RPMI7951 (cell line): Measurements from ENCODE around the gene PHACTR2. TPM values are rescaled to one million over a fixed set of nuclear protein-coding genes. Genes with fewer than 3 reads are reported as not detected.
"Not testable (repeated sequence)": the region's sequence is repeated elsewhere in the genome, so short reads cannot be mapped to it uniquely, and the experiment has no call there.

Source experiments
- DNase-seq: peaks from one replicate; pipeline ENCODE4 v3.0.0-alpha.2; 2012; ENCODE audit warnings: low read depth
- total RNA-seq: library from RNA; depleted of rRNA; stranded (reverse); fragments of >200 nt; shearing (Covaris generic); gene quantifications from 2 replicates; pipeline ENCODE4 v1.2.3, GENCODE V29; 2014

The PHACTR2 gene
- total RNA-seq, 1 experiment from 2014 or later: 23.7 TPM

DNA sequence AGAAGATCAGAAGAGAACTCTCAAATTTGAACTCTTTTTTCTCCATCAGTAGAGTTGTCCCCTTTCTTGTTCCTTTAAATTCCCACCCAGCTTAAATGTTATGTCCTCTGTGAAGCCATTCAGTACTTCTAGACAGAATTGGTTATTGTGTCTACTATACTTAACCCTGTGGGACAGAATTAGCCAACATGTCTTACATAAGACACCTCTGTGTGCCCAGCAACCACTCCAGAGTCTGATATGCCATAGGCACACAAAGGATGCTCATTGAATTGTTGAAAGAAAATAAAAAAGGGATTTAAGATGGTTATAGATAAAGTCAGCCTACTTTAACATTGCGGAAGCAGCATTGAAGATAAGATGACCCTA lies 88.4 kb downstream of the PHACTR2 start:
- DNase-seq: no peak

DNA sequence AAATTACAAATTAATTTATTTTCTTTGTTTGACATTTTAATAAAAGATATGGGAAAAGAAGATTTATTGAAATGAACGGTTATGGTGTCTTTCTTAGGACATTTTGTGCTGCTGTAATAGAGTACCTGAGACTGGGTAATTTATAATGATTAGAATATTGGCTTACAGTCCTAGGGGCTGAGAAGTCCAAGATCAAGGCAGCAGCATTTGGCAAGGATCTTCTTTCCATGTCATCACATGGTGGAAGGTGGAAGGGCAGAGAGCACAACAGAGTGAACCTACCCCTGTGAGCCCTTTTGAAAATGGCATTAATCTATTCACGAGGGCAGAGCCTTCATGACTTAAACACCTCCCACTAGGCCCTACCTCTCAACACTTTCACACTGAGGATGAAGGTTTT lies 89.7 kb downstream of the PHACTR2 start:
- DNase-seq: no peak

DNA sequence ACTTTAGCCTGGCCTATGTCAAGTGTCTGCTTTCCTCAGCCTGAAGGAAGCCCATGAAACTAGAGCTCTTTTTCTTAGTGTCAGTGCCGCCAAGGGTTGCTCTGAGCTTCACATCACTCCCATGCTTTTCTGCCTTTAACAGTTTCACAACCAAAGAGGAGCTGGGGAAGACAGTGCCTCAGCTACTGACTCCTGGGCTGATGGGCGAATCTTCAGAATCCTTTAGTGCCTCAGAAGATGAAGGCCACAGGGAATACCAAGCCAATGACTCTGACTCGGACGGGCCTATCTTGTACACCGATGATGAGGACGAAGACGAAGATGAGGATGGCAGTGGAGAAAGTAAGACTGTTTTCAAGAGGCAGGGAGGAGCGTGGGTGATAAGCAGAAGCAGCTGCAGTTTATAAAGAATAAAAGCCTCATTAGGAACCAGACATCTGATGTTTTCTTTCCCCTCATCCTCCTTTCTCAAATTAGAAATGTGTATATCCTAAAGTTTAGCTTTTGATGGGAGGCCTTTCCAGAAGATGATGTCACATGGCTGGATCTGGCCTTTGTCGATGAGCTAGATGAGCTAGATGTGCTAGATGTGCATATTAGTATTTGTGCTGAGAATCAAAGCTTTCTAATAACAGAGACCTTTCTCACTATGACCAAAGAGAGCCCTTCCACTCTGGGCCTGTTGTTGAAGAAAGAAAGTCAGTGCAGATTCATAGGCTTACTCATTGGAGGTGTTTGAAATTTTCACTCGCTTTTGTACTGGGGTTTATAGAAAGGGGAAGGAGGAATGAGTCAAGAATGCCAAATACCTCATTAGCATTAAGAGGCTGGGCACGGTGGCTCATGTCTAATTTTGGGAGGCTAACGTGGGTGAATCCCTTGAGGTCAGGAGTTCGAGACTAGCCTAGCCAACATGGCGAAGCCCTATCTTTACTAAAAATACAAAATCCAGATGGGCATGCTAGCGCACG lies 94.6 kb downstream of the PHACTR2 start:
- no peak for DNase-seq

DNA sequence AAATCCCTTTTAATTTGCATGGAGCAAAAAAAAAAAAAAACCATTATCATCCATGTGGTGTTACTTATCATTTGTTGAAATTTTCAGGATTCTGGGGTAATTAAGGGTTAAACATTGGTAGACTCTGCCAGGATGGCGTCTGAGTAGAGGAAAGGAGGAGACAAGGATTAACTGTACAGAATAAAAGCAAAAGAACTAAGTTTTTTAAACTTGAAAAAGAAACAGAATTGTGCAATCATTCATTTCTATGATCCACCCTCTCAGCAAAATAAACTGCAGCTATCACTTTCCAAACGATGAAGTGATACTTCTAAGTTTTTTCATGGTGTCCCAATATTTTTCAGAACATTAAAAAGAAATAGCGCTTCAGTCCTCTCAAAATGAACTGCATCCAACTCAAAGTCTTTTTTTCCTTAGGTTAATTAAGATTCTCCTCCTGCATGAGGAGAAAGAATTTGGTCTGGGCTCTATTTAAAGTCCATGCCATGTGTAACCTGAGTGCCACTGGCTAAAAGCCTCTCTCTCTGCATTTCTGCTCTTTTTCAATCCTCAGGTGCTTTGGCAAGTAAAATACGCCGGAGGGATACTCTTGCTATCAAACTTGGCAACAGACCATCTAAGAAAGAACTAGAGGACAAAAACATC lies 95.9 kb downstream of the PHACTR2 start:
- no peak for DNase-seq

DNA sequence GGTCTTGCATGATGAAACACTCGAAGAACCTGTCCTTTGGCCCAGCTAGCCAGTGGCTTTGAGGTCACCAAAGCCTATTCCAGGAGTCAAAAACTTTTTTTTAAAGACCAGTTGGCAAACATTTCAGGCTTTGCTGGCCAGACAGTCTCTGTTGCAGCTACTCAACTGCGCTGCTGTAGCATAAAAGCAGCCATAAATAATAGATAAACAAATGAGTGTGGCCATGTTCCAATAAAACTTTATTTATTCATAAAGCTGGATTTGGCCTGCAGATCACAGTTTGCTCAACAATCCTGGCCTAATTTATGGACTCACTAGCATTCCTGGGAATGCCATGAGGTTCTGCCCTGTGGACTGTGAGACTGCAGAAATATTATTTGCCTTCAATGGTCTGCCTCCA lies 96.6 kb downstream of the PHACTR2 start:
- no peak for DNase-seq

DNA sequence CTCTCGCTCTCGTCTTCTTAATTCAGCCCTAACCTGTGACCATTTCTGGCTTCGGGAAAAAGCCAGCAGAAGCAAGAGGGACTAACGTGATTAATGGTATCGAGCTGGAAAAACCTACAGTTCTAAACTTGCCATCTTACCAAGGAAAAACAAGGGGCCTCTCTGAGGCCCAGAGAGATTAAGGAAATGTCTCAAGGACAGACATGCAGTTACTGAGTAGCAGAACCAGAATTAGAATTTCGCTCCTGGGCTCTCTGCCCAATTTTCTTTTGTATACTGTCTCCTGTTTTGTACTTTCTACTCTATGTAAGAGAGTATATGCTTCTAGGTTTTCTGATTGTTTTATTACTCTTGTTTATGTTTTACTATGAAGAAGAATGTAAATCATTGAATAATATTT lies 97.6 kb downstream of the PHACTR2 start:
- no peak for DNase-seq

DNA sequence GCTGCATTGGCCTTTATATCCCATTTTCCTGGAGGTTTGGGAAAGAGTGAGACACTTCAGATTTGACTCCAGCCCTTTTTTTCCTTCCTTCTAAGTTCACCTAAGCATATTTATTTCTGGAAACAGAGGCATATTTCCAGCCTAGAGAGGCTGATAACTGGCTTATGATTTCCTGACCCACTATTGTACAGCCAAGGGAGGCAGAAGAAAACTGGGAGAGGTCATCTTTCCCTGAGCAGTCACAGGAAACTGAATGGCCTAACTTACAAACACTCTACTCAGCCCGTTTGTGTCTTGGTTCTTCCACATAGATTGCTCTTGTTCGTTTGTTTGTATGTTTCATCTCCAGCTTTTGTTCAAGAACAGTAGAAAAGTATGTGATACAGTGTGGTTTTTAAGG lies 101.2 kb downstream of the PHACTR2 start:
- DNase-seq: no peak

DNA sequence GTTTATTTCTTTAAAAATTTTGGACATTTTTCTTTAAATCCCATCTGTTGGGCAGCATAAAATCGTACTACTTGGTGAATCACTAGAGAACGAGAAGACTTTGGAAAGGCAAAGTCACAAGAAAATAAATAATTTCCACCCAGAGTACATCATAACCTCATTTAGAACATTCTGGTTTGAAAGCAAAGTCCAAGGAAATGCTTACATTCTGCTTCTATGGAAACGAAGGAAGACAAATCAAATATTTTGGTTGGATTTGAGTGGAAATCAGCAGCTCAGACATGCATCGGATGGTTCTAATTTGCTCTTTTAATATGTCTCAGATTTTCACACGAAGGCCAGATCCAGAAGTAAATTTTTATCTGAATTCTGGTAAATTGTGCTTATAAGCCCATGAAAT lies 104.7 kb downstream of the PHACTR2 start:
- no peak for DNase-seq

DNA sequence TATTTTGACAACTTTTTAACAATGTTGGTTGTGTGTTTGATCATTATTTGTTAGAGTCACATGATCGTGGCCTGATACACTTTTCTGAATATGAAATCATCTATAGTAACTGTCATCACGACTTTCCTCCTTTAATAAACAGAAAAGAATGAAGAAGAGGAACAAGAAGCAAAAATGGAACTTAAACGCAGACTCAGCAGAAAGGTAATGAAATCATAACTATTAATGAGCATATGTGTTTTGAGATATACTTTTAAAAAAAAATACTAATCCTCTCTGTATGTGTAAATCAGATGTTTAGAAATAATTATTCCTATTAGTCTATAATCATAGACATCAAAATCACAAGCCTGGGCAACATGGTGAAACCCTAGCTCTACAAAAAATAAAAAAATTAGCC lies 105.3 kb downstream of the PHACTR2 start:
- DNase-seq: no peak

DNA sequence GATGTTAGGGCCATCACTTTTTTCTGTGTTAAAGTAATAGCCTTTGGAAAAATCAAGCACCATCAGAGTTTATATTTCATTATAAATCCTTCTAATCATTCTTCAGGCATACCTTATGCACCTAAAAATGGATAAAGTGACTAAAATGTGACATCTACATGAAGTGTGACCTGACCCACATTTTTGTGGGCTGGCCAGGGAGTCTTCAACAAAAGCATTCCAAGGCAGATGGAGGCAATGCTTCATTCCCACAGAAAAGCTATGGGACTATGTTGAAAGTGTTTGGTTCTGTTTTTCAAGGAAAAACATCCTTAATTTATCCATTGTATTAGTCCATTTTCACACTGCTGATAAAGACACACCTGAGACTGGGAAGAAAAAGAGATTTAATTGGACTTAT lies 106.6 kb downstream of the PHACTR2 start:
- no peak for DNase-seq

DNA sequence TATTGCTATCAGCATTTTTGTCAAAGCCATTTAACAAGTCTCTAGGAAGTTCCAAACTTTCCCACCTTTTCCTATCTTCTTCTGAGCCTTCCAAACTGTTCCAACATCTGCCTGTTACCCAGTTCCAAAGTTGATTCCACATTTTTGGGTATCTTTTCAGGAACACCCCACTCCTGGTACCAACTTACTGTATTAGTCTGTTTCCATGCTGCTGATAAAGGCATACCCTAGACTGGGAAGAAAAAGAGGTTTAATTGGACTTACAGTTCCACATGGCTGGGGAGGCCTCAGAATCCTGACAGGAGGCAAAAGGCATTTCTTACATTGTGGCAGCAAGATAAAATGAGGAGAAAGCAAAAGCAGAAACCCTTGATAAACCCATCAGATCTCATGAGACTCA lies 108.6 kb downstream of the PHACTR2 start:
- not testable (repeated sequence) for DNase-seq

DNA sequence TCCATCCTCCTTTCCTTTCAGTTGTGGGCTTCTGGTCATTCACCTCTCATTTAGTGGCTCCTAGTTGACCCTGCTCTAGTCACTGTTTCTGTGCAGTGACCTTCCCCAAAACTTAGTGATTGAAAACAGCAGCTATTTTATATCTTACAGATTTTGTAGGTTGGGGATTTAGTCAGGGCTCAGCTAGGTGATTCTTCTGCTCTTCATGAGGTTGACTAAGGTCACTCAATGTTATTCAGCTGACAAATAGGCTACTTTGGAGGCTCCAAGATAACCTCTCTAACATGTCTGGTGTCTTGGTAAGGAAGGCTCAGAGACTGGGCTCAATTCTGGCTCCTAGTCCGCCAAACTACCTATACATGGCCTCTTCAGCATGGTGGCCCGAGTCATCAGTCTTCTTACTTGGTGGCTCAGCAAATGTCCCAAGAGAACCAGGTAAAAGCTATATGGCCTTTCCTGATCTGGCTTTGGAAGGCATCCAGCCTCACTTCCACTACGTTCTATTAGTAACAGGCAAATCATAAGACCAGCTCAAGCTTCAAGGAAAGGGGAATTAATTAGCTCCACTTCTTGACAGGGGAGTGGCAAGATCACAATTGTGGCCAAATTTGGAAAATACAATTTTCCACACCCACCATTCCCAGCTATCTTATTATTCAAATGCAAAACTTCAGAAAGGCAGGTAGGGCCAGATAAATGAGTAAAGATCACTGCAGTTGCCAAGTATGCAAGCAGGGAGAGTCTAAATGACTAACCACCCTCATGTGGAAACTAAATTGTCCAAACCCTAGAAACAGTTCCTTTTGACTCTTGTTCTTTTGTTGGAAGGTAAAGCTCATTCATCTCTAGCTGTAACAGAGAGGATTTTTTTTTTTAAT lies 114.9 kb downstream of the PHACTR2 start:
- no peak for DNase-seq

DNA sequence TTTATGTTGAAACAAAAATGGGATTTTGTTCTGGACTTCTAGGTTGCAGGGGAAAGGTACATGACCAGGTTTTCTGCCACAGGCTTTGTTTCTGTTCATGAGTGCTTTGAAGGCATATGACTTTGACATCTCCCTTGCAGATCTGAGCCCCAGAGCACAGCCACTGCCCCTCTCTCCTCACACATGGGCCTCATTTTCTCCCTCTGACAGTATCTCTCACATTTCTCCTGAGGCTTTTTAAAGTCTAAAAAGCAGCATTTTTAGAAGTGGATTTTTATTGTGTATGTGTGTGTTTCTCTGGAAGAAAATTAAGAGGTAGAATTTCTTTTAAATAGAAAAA lies 115.5 kb downstream of the PHACTR2 start:
- DNase-seq: no peak

DNA sequence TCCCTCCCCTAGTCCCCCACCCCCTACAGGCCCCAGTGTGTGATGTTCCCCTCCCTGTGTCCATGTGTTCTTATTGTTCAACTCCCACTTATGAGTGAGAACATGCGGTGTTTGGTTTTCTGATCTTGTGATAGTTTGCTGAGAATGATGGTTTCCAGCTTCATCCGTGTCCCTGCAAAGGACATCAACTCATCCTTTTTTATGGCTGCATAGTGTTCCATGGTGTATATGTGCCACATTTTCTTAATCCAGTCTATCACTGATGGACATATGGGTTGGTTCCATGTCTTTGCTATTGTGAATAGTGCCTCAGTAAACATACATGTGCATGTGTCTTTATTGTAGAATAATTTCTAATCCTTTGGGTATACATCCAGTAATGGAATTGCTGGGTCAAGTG lies 118.8 kb downstream of the PHACTR2 start:
- not testable (repeated sequence) for DNase-seq

DNA sequence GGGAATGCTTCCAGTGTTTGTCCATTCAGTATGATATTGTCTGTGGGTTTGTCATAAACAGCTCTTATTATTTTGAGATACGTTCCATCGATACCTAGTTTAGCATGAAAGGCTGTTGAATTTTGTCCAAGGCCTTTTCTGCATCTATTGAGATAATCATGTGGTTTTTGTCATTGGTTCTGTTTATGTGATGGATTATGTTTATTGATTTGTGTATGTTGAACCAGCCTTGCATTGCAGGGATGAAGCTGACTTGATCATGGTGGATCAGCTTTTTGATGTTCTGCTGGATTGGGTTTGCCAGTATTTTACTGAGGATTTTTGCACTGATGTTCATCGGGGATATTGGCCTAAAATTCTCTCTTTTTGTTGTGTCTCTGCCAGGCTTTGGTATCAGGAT lies 120.7 kb downstream of the PHACTR2 start:
- DNase-seq: not testable (repeated sequence)

DNA sequence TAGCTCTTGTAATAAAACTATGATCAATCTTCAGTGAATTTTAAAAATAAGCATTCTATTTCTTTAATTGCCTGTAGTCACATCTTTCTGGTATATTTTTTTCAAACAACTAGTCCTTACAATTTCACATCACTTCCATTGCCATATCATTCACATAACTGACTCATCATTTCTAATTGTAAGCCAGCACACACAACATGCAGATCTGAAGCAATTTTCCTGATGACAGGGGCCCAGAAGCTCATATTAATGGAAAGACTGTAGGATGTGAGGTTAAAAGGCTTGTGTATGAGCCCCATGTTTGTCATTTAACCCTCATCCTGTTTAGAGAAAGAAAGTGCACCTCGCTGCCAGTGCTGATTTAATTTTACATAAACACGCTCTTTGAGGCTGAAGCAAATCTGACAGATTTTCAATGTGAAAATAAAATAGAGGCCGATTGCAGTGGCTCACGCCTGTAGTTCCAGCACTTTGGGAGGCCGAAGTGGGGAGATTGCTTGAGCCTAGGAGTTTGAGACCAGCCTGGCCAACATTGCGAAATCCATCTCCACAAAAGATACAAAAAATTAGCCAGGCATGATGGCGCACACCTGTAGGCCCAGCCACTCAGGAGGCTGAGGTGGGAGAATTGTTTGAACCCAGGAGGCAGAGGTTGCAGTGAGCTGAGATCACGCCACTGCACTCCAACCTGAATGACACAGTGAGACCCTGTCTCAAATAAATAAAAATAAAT lies 125.2 kb downstream of the PHACTR2 start:
- DNase-seq: peak; percentile 24

DNA sequence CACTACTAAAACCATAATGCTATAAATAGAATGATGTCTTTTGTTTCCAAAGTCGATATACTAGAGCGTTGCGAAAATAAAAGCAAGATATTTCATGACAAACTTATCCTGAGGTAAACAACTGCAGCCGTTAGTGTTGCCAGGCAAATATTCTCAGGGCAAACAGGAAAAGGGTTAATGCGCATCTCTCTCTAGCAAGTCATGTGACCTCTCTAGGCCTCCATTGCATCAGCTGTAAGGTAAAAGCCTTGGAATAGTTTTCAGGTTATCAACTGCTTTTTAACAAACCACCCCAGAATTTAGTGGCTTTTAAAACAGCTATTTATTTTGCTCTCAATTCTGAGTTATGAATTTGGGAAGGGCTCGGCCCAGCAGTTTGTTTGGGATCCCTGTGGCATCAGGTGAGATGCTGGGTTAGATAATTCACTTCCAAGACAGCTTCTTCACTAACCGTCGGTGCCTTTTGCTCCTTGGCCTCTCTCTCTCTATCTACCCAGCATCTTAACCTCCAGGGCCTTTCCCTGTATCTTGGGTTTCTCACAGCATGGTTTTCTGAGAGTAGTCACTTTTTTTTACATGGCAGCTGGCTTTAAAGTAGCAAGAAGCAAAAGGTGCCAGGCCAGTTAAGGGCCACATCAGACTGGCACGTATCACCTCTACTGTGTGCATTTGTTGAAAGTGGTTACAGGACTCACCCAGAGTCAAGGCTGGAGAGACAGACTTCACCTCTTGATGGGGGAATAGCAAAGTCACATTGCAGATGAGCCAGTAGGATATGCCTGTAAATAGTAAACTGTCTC lies 126.2 kb downstream of the PHACTR2 start:
- no peak for DNase-seq

DNA sequence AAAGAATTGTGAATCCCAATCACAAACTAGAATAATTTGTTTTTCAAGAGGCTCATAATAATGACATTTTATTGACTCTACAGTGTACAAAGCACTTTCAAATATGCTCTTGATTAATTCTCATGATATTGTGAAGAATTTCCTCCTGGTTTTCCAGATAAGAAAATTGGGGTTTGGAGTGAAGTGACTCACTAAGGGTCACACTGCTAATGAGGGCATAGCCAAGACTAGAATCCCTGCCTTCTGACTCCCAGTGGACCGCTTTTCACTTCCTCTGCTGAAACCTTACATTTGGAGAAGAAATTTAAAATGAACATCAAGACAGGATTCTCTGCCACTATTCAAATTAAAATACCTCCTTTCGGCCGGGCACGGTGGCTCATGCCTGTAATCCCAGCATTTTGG lies 127.1 kb downstream of the PHACTR2 start:
- peak; percentile 62 for DNase-seq

DNA sequence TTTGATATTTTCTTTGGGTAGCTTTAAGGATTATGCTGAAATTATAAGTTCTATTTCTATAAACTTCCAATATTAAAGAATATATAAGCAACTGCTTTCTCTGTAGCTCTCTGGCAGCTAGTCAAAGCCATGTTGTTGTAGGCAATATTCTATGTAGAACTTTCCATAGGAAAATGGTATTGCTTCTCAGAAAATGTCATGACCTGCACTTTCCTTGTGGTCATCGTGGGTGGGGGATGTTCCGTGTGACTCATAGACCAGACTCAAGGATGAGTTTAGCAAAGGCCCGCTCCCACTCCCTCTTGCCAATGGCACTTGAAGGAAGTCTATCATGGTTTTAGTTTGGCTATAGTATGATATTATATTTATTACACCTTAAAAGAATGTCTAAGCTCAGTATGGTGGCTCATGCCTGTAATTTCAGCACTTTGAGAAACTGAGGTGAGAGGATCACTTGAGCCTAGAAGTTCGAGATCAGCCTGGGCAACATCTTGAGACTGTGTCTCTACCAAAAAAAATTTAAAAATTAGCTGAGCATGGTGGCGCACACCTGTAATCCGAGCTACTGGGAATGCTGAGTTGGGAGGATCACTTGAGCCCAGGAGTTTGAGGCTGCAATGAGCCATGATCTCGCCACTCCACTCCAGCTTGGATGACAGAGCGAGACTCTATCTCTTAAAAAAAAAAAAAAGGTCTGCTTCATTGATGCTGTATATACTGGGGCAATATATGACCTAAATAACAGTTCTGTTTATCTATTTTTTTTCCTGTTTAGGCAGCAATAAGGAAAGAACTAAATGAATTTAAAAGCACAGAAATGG lies 128.7 kb downstream of the PHACTR2 start:
- DNase-seq: peak; percentile 86
